DOHH2 (cell line): ENCODE data around the gene AVPR2.

Experiments used
- H3F3A ChIP-seq: fragments of 200-600 bp; sonication (generic), shearing (Covaris generic); 2 replicates; pipeline ENCODE4 v1.6.0; 2016; ENCODE audit warnings: antibody characterized with exemption, mild to moderate bottlenecking; ENCODE audit not compliant: control insufficient read depth, insufficient read depth
- H3K27ac ChIP-seq: fragments of 200-600 bp; sonication (generic); 2 replicates; pipeline ENCODE4 v1.5.1; 2014; ENCODE audit warnings: low read depth, mild to moderate bottlenecking, low read length, moderate library complexity
- H3K27me3 ChIP-seq: fragments of 200-600 bp; sonication (generic); 2 replicates; pipeline ENCODE4 v1.6.1; 2014; ENCODE audit warnings: mild to moderate bottlenecking, low read length, mixed read lengths; ENCODE audit not compliant: control insufficient read depth
- H3K36me3 ChIP-seq: fragments of 200-600 bp; sonication (generic); 2 replicates; pipeline ENCODE4 v1.6.1; 2014; ENCODE audit warnings: mild to moderate bottlenecking, low read length, moderate library complexity, mixed read lengths; ENCODE audit not compliant: control insufficient read depth
- H3K4me1 ChIP-seq: fragments of 200-600 bp; sonication (generic); 2 replicates; pipeline ENCODE4 v1.6.1; 2014; ENCODE audit warnings: mild to moderate bottlenecking, low read length, mixed read lengths; ENCODE audit not compliant: control insufficient read depth
- H3K4me2 ChIP-seq: fragments of 200-600 bp; sonication (generic); 2 replicates; pipeline ENCODE4 v1.6.0; 2014; ENCODE audit warnings: mild to moderate bottlenecking, low read length, moderate library complexity
- H3K4me3 ChIP-seq: fragments of 200-600 bp; sonication (generic); 2 replicates; pipeline ENCODE4 v1.5.1; 2014; ENCODE audit warnings: mild to moderate bottlenecking, low read length, mixed read lengths
- H3K79me2 ChIP-seq: fragments of 200-600 bp; sonication (generic); 2 replicates; pipeline ENCODE4 v1.6.1; 2014; ENCODE audit warnings: mild to moderate bottlenecking, low read length, mixed read lengths; ENCODE audit not compliant: control insufficient read depth
- H3K9me2 ChIP-seq: fragments of 200-600 bp; sonication (generic); replicated peaks from 2 replicates; pipeline ENCODE4 v1.6.1; 2014; ENCODE audit warnings: mild to moderate bottlenecking, low read length, mixed read lengths; ENCODE audit not compliant: control insufficient read depth
- H3K9me3 ChIP-seq: fragments of 200-600 bp; sonication (generic); 2 replicates; pipeline ENCODE4 v1.6.1; 2014; ENCODE audit warnings: antibody characterized with exemption, low read length, mixed read lengths; ENCODE audit not compliant: control insufficient read depth, insufficient read depth
- H4K20me1 ChIP-seq: fragments of 200-600 bp; sonication (generic); 2 replicates; pipeline ENCODE4 v1.6.0; 2014; ENCODE audit warnings: low read depth, mild to moderate bottlenecking, antibody characterized with exemption, low read length, moderate library complexity; ENCODE audit not compliant: control insufficient read depth, insufficient read depth
- EZH2phosphoT487 ChIP-seq: fragments of 200-600 bp; sonication (generic); IDR thresholded peaks from 2 replicates; pipeline ENCODE4 v1.6.1; 2017; ENCODE audit warnings: borderline replicate concordance, mild to moderate bottlenecking, antibody characterized with exemption, low read length, moderate library complexity, mixed read lengths
- TF ChIP-seq, protein P1 (sequence below): fragments of 200-600 bp; sonication (generic); IDR thresholded peaks from one replicate; pipeline ENCODE4 v1.5.1; 2014; ENCODE audit warnings: antibody characterized with exemption, mild to moderate bottlenecking, low read depth, low read length; ENCODE audit not compliant: poor library complexity, severe bottlenecking

AVPR2 gene

DNA sequence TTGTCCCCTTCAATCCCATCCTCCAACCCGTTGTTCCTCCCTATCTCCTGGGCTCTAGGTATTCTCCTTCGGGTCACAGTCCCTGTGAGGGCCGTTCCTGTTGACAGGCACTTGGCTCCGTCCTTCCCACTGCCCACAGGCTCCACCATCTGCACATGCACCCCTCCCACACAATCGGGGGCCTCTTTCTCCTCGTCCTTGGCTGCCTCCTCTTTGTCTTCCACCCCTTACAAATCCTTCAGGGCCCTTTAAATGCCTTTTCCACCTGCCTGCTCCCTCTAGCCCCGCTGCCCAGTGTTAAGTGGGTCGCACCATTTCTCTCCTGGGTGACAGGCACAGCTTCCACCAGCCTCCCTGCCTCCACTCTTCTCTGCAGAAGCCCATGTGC, 2.7 kb upstream of the AVPR2 start:
- Histone ChIP-seq H4K20me1 (no peaks in the 10 kb centered on the region), H3K9me2 (no peaks in the 10 kb centered on the region), H3K79me2 (no peaks in the 10 kb centered on the region), H3K27ac (no peak overlapping the region), H3F3A (no peaks in the 10 kb centered on the region), H3K4me2 (peak overlapping the region; percentile 59), H3K9me3 (no peaks in the 10 kb centered on the region), H3K4me3 (no peak overlapping the region; the same call in 1 of the 2 replicates), H3K4me1 (peaks cover 58% of the 10 kb centered on the region), H3K36me3 (no peaks in the 10 kb centered on the region), H3K27me3 (no peaks in the 10 kb centered on the region)
- TF ChIP-seq, protein P1, sequence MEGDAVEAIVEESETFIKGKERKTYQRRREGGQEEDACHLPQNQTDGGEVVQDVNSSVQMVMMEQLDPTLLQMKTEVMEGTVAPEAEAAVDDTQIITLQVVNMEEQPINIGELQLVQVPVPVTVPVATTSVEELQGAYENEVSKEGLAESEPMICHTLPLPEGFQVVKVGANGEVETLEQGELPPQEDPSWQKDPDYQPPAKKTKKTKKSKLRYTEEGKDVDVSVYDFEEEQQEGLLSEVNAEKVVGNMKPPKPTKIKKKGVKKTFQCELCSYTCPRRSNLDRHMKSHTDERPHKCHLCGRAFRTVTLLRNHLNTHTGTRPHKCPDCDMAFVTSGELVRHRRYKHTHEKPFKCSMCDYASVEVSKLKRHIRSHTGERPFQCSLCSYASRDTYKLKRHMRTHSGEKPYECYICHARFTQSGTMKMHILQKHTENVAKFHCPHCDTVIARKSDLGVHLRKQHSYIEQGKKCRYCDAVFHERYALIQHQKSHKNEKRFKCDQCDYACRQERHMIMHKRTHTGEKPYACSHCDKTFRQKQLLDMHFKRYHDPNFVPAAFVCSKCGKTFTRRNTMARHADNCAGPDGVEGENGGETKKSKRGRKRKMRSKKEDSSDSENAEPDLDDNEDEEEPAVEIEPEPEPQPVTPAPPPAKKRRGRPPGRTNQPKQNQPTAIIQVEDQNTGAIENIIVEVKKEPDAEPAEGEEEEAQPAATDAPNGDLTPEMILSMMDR = no peak
- no peak for TF ChIP-seq EZH2phosphoT487

DNA sequence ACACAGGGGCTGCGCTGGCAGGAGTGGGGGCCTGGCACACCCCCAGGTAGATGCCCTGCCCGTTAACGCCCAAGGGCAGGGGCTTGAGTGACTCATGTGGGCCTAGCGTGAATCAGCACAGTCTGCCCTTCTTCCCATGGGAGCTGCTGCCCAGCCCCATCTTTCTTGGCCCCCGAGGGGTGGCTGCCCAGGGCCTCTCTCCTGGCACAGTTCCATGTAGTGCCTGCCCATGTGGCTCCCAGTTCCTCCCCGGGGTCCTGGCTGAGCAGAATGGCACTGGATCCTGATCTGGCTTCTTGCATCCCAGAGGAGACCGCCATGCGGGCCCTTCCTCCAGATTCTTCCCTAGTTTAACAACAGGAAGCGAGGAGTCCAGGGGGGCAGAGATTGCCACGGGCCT, 2.1 kb upstream of the AVPR2 start:
- H3K27ac ChIP-seq = no peak overlapping the region
- no peaks in the 10 kb centered on the region; the same call in 1 of the 2 replicates for H3F3A ChIP-seq
- H3K9me2 ChIP-seq = no peaks in the 10 kb centered on the region
- H3K4me3 ChIP-seq = no peak overlapping the region
- no peaks in the 10 kb centered on the region for H3K27me3 ChIP-seq
- H4K20me1 ChIP-seq = no peaks in the 10 kb centered on the region
- no peak for TF ChIP-seq EZH2phosphoT487
- TF ChIP-seq, protein P1 = no peak
- H3K9me3 ChIP-seq = no peaks in the 10 kb centered on the region
- H3K4me2 ChIP-seq = no peak overlapping the region
- H3K36me3 ChIP-seq = no peaks in the 10 kb centered on the region
- H3K4me1 ChIP-seq = peaks cover 58% of the 10 kb centered on the region
- H3K79me2 ChIP-seq = no peaks in the 10 kb centered on the region

DNA sequence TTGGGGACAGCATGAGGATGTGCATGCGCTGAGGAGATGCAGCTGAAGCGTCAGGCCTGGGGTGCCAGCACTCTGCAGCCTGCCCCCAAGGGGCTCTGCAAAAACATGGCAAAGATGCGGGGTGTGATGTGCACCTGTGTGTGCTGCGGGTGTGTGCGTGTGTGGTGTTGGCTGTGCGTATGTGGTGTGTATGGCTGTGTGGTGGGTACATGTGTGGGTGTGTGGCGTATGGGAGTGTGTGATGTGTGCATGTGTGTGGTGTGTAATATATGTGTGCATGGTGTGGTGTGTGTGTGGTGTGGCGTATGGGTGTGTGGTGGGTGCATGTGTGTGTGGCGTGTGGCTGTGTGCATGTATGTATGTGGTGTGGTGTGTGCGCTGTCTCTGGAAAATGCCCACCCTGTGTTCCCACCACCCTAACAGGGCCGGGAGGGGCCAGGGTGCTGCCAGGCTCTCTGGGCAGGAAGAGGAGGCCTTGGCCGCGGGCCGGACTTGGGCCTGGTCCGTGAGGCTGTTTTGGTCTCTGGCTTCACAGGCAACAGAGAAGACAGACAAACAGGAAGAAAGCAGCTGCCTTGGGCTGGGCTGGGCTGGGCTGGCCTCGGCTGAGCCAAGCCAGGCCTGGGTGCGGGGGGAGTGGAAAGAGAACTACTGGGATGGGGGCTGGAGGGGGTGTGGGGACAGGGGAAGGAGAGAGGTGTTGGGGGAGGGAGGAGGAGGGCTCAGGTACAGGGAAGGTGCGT, 1.1 kb upstream of the AVPR2 start:
- TF ChIP-seq, protein P1 = no peak
- TF ChIP-seq EZH2phosphoT487 = no peak

More for the DNA sequence above, 1.1 kb upstream of the AVPR2 start:
- no peak overlapping the region for H3K4me3 ChIP-seq
- no peaks in the 10 kb centered on the region for H4K20me1 ChIP-seq
- H3K79me2 ChIP-seq = no peaks in the 10 kb centered on the region
- H3K27ac ChIP-seq = no peak overlapping the region
- peaks cover 51% of the 10 kb centered on the region for H3K4me1 ChIP-seq
- H3K9me2 ChIP-seq = no peaks in the 10 kb centered on the region
- no peaks in the 10 kb centered on the region for H3K9me3 ChIP-seq
- H3F3A ChIP-seq = no peaks in the 10 kb centered on the region; the same call in 1 of the 2 replicates
- peak overlapping the region; percentile 19; the same call in 1 of the 2 replicates for H3K4me2 ChIP-seq
- H3K27me3 ChIP-seq = no peaks in the 10 kb centered on the region
- H3K36me3 ChIP-seq = no peaks in the 10 kb centered on the region
